GM12878 (cell line): Measurements from ENCODE around the gene MMP3. TPM values are rescaled to one million over a fixed set of nuclear protein-coding genes. Genes with fewer than 3 reads are reported as not detected.

ENCODE experiments used
- ATAC-seq: fragments of 200-7000 bp; cut with Tn5 transposase; 3 replicates; pipeline ENCODE4 v1.9.1; 2020; ENCODE audit warnings: mild to moderate bottlenecking, moderate library complexity
- BruUV-seq: library from RNA; stranded (reverse); fragments of 400-500 nt; replicated peaks from 2 replicates; lab custom pipeline; 2021; lab: Mats Ljungman, UMichigan
- CTCF ChIA-PET: fragments of 300-600 bp; sonication (Branson Sonifier 250); formaldehyde crosslinking; extraction: SDS; loops from one replicate; lab custom pipeline; 2021; ENCODE audit warnings: inconsistent platforms; lab: Yijun Ruan, JAX
- POLR2A ChIA-PET: fragments of 350-600 bp; formaldehyde crosslinking; extraction: SDS; loops from one replicate; lab custom pipeline; 2021; ENCODE audit warnings: inconsistent platforms; lab: Charles Lee
- RAD21 ChIA-PET: fragments of 300-600 bp; sonication (Branson Sonifier 250); formaldehyde crosslinking; loops from one replicate; lab custom pipeline; 2023; ENCODE audit warnings: antibody characterized with exemption; ENCODE audit not compliant: unreplicated experiment; lab: Charles Lee
- SMC1A ChIA-PET: fragments of 300-600 bp; sonication (Branson Sonifier 250); formaldehyde crosslinking; loops from one replicate; lab custom pipeline; 2023; ENCODE audit not compliant: unreplicated experiment, uncharacterized antibody; lab: Charles Lee
- DNase-seq: peaks from one replicate; pipeline ENCODE4 v3.0.0-alpha.2; 2011; ENCODE audit warnings: low read depth, low spot score
- FAIRE-seq: peaks from 3 replicates; lab custom pipeline; 2011; peaks lifted over from hg19 to GRCh38; lab: Jason Lieb, UNC
- H2AFZ ChIP-seq: 2 replicates; pipeline ENCODE4 v1.6.0; 2011; ENCODE audit warnings: low read depth, low read length, control low read depth; ENCODE audit not compliant: control insufficient read depth
- H3K27ac ChIP-seq: 2 replicates; pipeline ENCODE4 v1.5.1; 2011; ENCODE audit warnings: control low read depth; ENCODE audit not compliant: control insufficient read depth, insufficient read depth
- H3K27me3 ChIP-seq, 2 experiments: replicated peaks in 1 of 2; 2 replicates each; pipeline versions ENCODE4 v1.6.0 to v1.6.1; 2011; ENCODE audit warnings: low read length in 1 of 2; ENCODE audit not compliant: control insufficient read depth in 2 of 2, insufficient read depth in 2 of 2
- H3K36me3 ChIP-seq, 2 experiments: 2 replicates each; pipeline ENCODE4 v1.5.1; 2011; ENCODE audit warnings: low read length in 1 of 2; ENCODE audit not compliant: control insufficient read depth in 2 of 2, insufficient read depth in 2 of 2
- H3K4me1 ChIP-seq: 2 replicates; pipeline ENCODE4 v1.6.1; 2011; ENCODE audit warnings: mild to moderate bottlenecking, low read length, moderate library complexity, mixed read lengths; ENCODE audit not compliant: control insufficient read depth, insufficient read depth
- H3K4me2 ChIP-seq: 2 replicates; pipeline ENCODE4 v1.6.0; 2011; ENCODE audit warnings: control low read depth; ENCODE audit not compliant: control insufficient read depth, insufficient read depth
- H3K4me3 ChIP-seq: fragments of 200-600 bp; sonication (generic); 2 replicates; pipeline ENCODE4 v1.5.1; 2016
- H3K79me2 ChIP-seq: 2 replicates; pipeline ENCODE4 v1.6.0; 2011; ENCODE audit warnings: low read length; ENCODE audit not compliant: control insufficient read depth, insufficient read depth
- H3K9ac ChIP-seq: 2 replicates; pipeline ENCODE4 v1.8.0; 2011; ENCODE audit warnings: low read length, control low read depth, mixed read lengths; ENCODE audit not compliant: control insufficient read depth, insufficient read depth
- H3K9me3 ChIP-seq: replicated peaks from 3 replicates; pipeline ENCODE4 v1.5.1; 2011; ENCODE audit warnings: mild to moderate bottlenecking, low read length; ENCODE audit not compliant: control insufficient read depth, insufficient read depth
- H4K20me1 ChIP-seq: 2 replicates; pipeline ENCODE4 v1.6.0; 2011; ENCODE audit not compliant: control insufficient read depth, insufficient read depth
- CBFB ChIP-seq: IDR thresholded peaks from 2 replicates; pipeline ENCODE4 v1.6.1; 2016; ENCODE audit warnings: antibody characterized with exemption, low read depth
- EP300 ChIP-seq, 2 experiments: fragments of 150-350 bp in 1 of 2; IDR thresholded peaks; 2 replicates each; pipeline ENCODE4 v1.6.1; 2011 to 2012; ENCODE audit warnings: low read depth in 2 of 2, low read length in 2 of 2, borderline replicate concordance in 1 of 2, improper control_type of control experiment in 1 of 2, inconsistent platforms in 1 of 2; ENCODE audit not compliant: control insufficient read depth in 1 of 2
- FOXM1 ChIP-seq: IDR thresholded peaks from 2 replicates; pipeline ENCODE4 v1.6.1; 2012; ENCODE audit warnings: low read depth, mild to moderate bottlenecking, inconsistent platforms, low read length, moderate library complexity
- PAX8 ChIP-seq: fragments of 450-650 bp; IDR thresholded peaks from 2 replicates; pipeline ENCODE4 v1.6.1; 2017; ENCODE audit warnings: mild to moderate bottlenecking, moderate library complexity
- POLR2AphosphoS5 ChIP-seq: IDR thresholded peaks from 2 replicates; pipeline ENCODE4 v1.6.1; 2011; ENCODE audit warnings: mild to moderate bottlenecking, low read length, inconsistent platforms
- RELA ChIP-seq: fragments of 450-650 bp; IDR thresholded peaks from 2 replicates; pipeline ENCODE4 v1.8.0; 2014; ENCODE audit warnings: borderline replicate concordance; ENCODE audit not compliant: partially characterized antibody
- RELB ChIP-seq: fragments of 450-650 bp; IDR thresholded peaks from 2 replicates; pipeline ENCODE4 v1.6.1; 2017; ENCODE audit warnings: low read depth, mild to moderate bottlenecking, moderate library complexity
- ZBED1 ChIP-seq: IDR thresholded peaks from 2 replicates; pipeline ENCODE4 v1.6.1; 2016; ENCODE audit warnings: borderline replicate concordance
- whole genome bisulfite sequencing: methylation state at CpG from one replicate; pipeline ENCODE4 v1.1.6; 2016; ENCODE audit warnings: low lambda C conversion rate; ENCODE audit not compliant: insufficient replicate concordance, insufficient coverage; ENCODE audit errors: missing lambda C conversion rate; 5-methylcytosine and 5-hydroxymethylcytosine counted together
- in situ Hi-C: fragments of 300-500 bp; cut with MboI; formaldehyde crosslinking; loops from 9 replicates; pipeline ENCODE4 v1.14.3; 2018; ENCODE audit warnings: mixed read lengths
- intact Hi-C: fragments of 100-400 bp; cut with micrococcal nuclease; formaldehyde crosslinking; loops from one replicate; pipeline ENCODE4 v1.14.2; 2022; ENCODE audit not compliant: unreplicated experiment
- polyA plus RNA-seq, 11 experiments: library from polyadenylated mRNA; depleted of rRNA in 4 of 11; unstranded in 6 of 11; stranded (reverse) in 5 of 11; fragments of >200 nt; fragmentation: Nextera tagmentation in 4 of 11; fragmentation: Illumina TruSeq in 1 of 11; extraction: Ambion mirVana in 4 of 11; extraction: Trizol in 1 of 11; gene quantifications; 1 replicate in 1 of 11; 2 replicates in 10 of 11; pipeline versions ENCODE4 v1.2.1 to v1.2.3, GENCODE V29; 2011 to 2016; ENCODE audit warnings: inconsistent platforms in 2 of 11, missing spikeins in 2 of 11, low read depth in 1 of 11
- total RNA-seq, 4 experiments: library from RNA; depleted of rRNA in 3 of 4; stranded (reverse); fragments of >200 nt in 3 of 4; fragmentation: Illumina TruSeq in 1 of 4; extraction: Trizol in 1 of 4; gene quantifications; 2 replicates each; pipeline versions ENCODE4 v1.2.1 to v1.2.3, GENCODE V29; 2013 to 2021

The MMP3 gene
- total and polyA plus RNA-seq, 10 of the 15 experiments (the other 5 are each of a cell fraction or from before 2014, with no cell fraction given) = 0.02 to 1.2 TPM; not detected in 8

GRCh38 chr11:102798012-102798746 is 45.2 kb downstream of the MMP3 start, which contains the start of gene MMP1:
TSS of gene MMP1 (minus strand) at chr11:102798160. CDS start at chr11:102798092, 68 bp downstream.
- H3K4me1 ChIP-seq = no peaks in the 10 kb centered on the region
- H2AFZ ChIP-seq = no peak within 1 kb of the TSS
- TF ChIP-seq RELA (no peak), EP300 (IDR thresholded peaks at IDR 0.05; ENCODE audit: borderline replicate concordance in 1 of 2, control insufficient read depth in 1 of 2, low read depth in 2 of 2, low read length in 2 of 2) (no peak), POLR2AphosphoS5 (no peak), RELB (no peak), CBFB (no peak), FOXM1 (no peak), PAX8 (no peak), ZBED1 (no peak)
- TF ChIP-seq, all 136 proteins: peak for 0
- POLR2A ChIA-PET = no interaction called here
- no TSS peak for BruUV-seq
- Histone ChIP-seq H3K4me2 (no peak within 1 kb of the TSS), H3K36me3 (no peaks in the 10 kb centered on the region), H3K27ac (no peak within 1 kb of the TSS), H3K9me3 (no peaks in the 10 kb centered on the region), H3K79me2 (no peaks in the 10 kb centered on the region), H4K20me1 (no peaks in the 10 kb centered on the region), H3K27me3 (no peaks in the 10 kb centered on the region; a peak in 1 of 4 replicates), H3K4me3 (no peak within 1 kb of the TSS), H3K9ac (no peak within 1 kb of the TSS)
- SMC1A ChIA-PET = interaction anchor here (0.7 kb wide), 1 partner anchor 162 kb away, joined by 4 read pairs; no protein-coding TSS in a partner anchor
- intact Hi-C loops (no loop called here), in situ Hi-C loops (no loop called here)
- FAIRE-seq (no peak), ATAC-seq (no peak), DNase-seq (no peak)
- RAD21 ChIA-PET = no interaction called here
- WGBS = 62% methylated on average over 7 of the region's 7 CpGs
- CTCF ChIA-PET = interaction anchor here (0.7 kb wide), 1 partner anchor 186 kb away, joined by 3 read pairs; no protein-coding TSS in a partner anchor
